Thoracic aorta (tissue), 2 donors: ENCODE results near the gene ALG13. TPM values are rescaled to one million over a fixed set of nuclear protein-coding genes. Genes with fewer than 3 reads are reported as not detected.

Source experiments
- ATAC-seq: fragments of 150-250 bp; one replicate; pipeline ENCODE4 v1.8.0; 2017; ENCODE audit warnings: low read depth; ENCODE audit not compliant: insufficient number of reproducible peaks, low FRiP score
- DNase-seq: peaks from one replicate; pipeline ENCODE4 v3.0.0-alpha.2; 2020; ENCODE audit warnings: low spot score
- H3K27ac ChIP-seq, 2 donors: fragments of 200-600 bp; sonication (generic); 1 replicate in 1 of 2; 2 replicates in 1 of 2; pipeline ENCODE4 v1.5.1; 2016; ENCODE audit warnings: mild to moderate bottlenecking in 2 of 2, moderate library complexity in 2 of 2
- H3K27me3 ChIP-seq: fragments of 200-600 bp; sonication (generic); replicated peaks from 2 replicates; pipeline ENCODE4 v1.6.0; 2016; ENCODE audit warnings: mild to moderate bottlenecking; ENCODE audit not compliant: insufficient read depth
- H3K36me3 ChIP-seq: fragments of 200-600 bp; sonication (generic); one replicate; pipeline ENCODE4 v1.5.1; 2016
- H3K4me1 ChIP-seq, 2 donors: fragments of 200-600 bp; sonication (generic); 1 replicate in 1 of 2; 2 replicates in 1 of 2; pipeline versions ENCODE4 v1.5.1 to v1.6.0; 2016; ENCODE audit warnings: low read depth in 2 of 2, mild to moderate bottlenecking in 1 of 2; ENCODE audit not compliant: control insufficient read depth in 1 of 2
- H3K4me3 ChIP-seq: fragments of 200-600 bp; sonication (generic); 2 replicates; pipeline ENCODE4 v1.5.1; 2016; ENCODE audit warnings: mild to moderate bottlenecking
- H3K9me3 ChIP-seq: fragments of 200-600 bp; sonication (generic); 2 replicates; pipeline ENCODE4 v1.5.1; 2016
- total RNA-seq, 2 donors: library from RNA; depleted of rRNA; stranded (reverse); fragments of >200 nt; gene quantifications; one replicate each; pipeline versions ENCODE4 v1.1.0 to v1.2.3, GENCODE V29; 2016
- TF ChIP-seq, protein P1 (sequence below): fragments of 200-600 bp; sonication (generic); IDR thresholded peaks from one replicate; pipeline ENCODE4 v1.5.1; 2019; ENCODE audit warnings: antibody characterized with exemption

The ALG13 gene
- total RNA-seq, 2 donors from 2014 or later: 43.3 to 75.0 TPM

DNA sequence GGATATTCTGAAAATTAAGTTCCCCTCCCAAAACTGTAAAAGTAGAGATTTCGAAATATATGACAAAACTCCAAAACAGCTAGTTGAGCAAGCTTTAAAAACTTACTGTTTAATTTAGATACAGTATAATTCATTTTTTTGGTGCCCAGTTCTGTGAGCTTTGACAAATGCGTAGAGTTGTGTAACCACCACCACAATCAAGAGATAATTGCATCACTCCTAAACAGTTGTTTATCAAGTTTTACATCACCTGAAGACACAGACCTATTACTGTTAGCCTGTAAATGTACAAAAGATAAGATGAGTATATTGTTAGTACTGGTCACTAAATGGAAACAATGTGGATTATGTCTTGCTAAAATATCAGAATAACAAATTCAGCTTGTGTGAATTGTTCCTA, 62.3 kb downstream of the ALG13 start:
- TF ChIP-seq, protein P1, sequence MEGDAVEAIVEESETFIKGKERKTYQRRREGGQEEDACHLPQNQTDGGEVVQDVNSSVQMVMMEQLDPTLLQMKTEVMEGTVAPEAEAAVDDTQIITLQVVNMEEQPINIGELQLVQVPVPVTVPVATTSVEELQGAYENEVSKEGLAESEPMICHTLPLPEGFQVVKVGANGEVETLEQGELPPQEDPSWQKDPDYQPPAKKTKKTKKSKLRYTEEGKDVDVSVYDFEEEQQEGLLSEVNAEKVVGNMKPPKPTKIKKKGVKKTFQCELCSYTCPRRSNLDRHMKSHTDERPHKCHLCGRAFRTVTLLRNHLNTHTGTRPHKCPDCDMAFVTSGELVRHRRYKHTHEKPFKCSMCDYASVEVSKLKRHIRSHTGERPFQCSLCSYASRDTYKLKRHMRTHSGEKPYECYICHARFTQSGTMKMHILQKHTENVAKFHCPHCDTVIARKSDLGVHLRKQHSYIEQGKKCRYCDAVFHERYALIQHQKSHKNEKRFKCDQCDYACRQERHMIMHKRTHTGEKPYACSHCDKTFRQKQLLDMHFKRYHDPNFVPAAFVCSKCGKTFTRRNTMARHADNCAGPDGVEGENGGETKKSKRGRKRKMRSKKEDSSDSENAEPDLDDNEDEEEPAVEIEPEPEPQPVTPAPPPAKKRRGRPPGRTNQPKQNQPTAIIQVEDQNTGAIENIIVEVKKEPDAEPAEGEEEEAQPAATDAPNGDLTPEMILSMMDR: no peak
- H3K4me3 ChIP-seq: no peak overlapping the region
- ATAC-seq (no peak), DNase-seq (no peak)
- no peaks in the 10 kb centered on the region for H3K9me3 ChIP-seq
- no peaks in the 10 kb centered on the region for H3K27me3 ChIP-seq
- H3K4me1 ChIP-seq: no peaks in the 10 kb centered on the region
- H3K27ac ChIP-seq: no peak overlapping the region
- H3K36me3 ChIP-seq: no peaks in the 10 kb centered on the region

DNA sequence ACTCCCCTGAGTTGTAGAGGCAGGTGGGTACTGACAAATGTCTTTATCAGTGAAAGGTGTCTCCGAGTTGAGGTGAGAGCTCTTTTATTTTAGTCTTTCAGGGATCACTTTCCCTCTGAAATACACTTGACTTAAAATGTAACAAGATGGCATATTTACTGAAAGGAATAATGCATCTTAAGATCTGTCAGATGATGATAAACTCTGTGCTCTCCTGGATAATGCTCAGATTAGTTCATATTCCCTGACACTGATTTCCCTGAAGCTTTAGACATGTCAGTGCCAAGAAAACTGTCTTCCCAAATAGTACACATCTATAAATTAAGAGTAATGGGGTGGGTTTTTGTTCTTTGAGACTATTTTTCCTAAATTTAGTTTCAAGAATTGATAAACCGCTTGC, 75.5 kb downstream of the ALG13 start:
- Histone ChIP-seq H3K4me3 (no peak overlapping the region), H3K4me1 (no peaks in the 10 kb centered on the region), H3K27me3 (no peaks in the 10 kb centered on the region), H3K27ac (no peak overlapping the region), H3K9me3 (no peaks in the 10 kb centered on the region), H3K36me3 (peaks cover 9% of the 10 kb centered on the region)
- ATAC-seq: no peak
- TF ChIP-seq, protein P1: no peak
- DNase-seq: no peak

DNA sequence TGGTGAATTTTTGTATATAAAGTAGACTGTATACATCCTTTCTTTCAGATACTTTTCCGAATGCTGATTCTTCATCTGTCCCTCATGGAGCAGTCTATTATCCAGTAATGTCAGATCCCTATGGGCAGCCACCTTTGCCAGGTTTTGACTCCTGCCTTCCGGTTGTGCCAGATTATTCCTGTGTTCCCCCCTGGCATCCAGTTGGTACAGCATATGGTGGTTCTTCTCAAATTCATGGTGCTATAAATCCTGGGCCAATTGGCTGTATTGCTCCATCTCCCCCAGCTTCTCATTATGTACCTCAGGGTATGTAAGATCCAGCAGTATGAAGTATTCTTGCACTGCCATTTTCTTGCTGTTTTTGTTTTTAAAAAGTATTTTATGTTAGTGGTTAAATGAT, 78.7 kb downstream of the ALG13 start:
- Histone ChIP-seq H3K9me3 (no peaks in the 10 kb centered on the region), H3K4me3 (no peak overlapping the region), H3K27me3 (no peaks in the 10 kb centered on the region), H3K4me1 (no peaks in the 10 kb centered on the region), H3K36me3 (no peaks in the 10 kb centered on the region), H3K27ac (no peak overlapping the region)
- TF ChIP-seq, protein P1: no peak
- ATAC-seq: no peak
- DNase-seq: no peak

DNA sequence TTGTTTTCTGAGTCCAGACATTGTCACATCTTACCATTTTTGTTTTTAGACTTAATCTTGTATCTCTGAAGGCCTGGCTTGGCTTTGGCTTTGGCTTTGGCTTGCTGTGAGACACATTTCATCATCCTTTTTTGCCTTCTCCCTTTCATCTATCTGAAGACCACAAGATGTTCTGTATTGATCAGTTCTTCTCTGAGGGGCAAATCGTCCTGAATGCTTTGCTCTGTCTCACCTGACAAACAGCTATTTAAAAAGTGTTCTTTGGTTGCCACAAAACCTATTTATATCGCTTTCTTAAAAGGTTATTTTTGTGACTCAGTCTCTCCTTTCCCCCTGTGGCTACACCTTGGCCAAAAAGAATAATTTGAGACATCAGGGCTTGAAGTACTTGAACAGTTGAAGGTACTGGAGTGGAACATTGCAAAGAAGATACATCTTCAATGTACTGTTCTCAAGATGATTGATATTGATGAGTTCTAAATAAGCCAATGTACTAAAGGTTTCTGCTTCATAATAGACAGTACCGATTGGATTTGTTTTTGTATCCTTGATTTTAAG, 80.7 kb downstream of the ALG13 start:
- ATAC-seq (no peak), DNase-seq (no peak)
- TF ChIP-seq, protein P1: no peak
- Histone ChIP-seq H3K27me3 (no peaks in the 10 kb centered on the region), H3K4me3 (no peak overlapping the region), H3K4me1 (no peaks in the 10 kb centered on the region), H3K9me3 (no peaks in the 10 kb centered on the region), H3K27ac (no peak overlapping the region), H3K36me3 (no peaks in the 10 kb centered on the region)

DNA sequence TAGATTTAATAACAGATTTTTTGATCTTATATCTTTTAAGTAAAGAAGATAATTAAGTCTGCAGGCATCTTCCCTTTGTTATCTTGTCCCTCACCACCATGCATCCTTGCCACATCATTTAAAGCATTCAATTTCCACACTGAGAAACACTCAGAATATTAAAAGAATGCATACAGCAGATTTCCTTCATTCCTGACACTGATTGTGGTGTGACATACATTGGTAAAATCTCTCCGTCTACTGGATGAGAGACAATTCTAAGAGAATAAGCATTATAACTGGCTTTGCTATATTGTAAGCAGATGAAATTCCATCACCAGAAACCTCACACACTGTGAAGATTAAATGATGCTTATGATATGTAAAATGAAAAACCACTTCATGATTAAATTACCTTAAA, 97.6 kb downstream of the ALG13 start:
- no peaks in the 10 kb centered on the region for H3K27me3 ChIP-seq
- DNase-seq (no peak), ATAC-seq (no peak)
- TF ChIP-seq, protein P1: no peak
- H3K4me3 ChIP-seq: no peak overlapping the region
- no peak overlapping the region for H3K27ac ChIP-seq
- no peaks in the 10 kb centered on the region for H3K9me3 ChIP-seq
- no peaks in the 10 kb centered on the region for H3K4me1 ChIP-seq
- H3K36me3 ChIP-seq: no peaks in the 10 kb centered on the region
